Astrocyte of the spinal cord (primary cell): ENCODE measurements around the gene C1orf50.

Experiments
- DNase-seq: peaks from one replicate; pipeline ENCODE4 v3.0.0; 2011; ENCODE audit warnings: low read depth, low spot score
- H3K4me3 ChIP-seq: 2 replicates; pipeline ENCODE4 v1.5.1; 2011; ENCODE audit warnings: low read depth, mild to moderate bottlenecking, low read length, moderate library complexity
- in situ Hi-C: cut with HindIII; loops from 2 replicates; pipeline ENCODE4 v1.10.0; 2017; ENCODE audit warnings: low sequenced_read_pairs
- TF ChIP-seq, protein P1 (sequence below): IDR thresholded peaks from 2 replicates; pipeline ENCODE4 v1.5.1; 2012; ENCODE audit warnings: low read depth, mild to moderate bottlenecking, low read length, inconsistent platforms

C1orf50 gene

DNA sequence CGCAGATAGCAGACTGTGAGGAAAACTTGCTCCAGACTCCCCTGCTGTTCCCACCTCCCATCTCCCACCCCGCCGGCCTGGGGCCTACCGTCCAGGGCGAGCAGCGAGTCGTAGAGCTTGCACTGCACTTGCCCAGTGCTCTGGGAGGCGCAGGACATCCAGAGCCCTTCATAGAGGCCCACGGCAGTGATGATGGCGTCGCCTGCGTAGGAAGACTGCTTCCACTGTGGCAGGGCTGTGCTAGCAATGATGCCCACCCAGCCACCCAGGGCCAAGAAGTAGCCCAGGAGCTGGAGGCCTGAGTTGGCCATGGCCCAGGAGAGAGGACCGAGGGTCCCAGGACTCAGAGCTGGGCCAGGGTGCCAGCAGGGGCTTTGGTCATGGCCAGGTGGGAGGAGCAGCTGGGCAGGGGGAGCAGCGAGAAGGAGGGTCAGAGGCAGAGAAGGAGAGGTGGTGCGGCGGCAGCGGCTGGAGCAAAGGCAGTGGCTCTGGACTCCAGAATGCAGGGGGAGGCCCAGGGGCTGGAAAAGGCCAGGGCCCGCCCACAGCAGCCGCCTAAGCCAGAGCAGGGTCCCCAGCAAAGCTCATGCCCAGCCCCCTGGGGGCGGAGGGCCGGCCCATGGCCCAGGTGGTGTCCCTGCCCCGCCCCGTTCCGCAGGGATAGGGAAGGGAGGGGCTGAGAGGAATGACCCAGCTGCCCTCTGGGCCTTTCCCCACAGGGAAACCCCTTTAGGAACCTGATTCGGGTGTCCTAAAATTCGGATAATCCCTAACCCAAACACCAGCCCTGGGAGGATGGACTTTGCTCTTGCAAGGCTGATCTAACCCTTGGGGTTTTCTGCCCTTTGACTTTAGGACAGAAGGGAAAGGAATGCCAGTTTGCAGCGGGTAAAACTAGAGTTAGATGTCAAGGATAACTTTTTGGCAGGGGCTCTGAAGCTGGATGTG is 27.0 kb upstream of the C1orf50 start, which contains the start of gene CLDN19:
CLDN19 (minus strand) TSS at position 484 of the 948 bp plus-strand sequence; CDS start at position 311, 173 bp downstream.
- H3K4me3 ChIP-seq = no peak within 1 kb of the TSS
- in situ Hi-C loops = no loop called here
- no peak for DNase-seq
- TF ChIP-seq, protein P1, sequence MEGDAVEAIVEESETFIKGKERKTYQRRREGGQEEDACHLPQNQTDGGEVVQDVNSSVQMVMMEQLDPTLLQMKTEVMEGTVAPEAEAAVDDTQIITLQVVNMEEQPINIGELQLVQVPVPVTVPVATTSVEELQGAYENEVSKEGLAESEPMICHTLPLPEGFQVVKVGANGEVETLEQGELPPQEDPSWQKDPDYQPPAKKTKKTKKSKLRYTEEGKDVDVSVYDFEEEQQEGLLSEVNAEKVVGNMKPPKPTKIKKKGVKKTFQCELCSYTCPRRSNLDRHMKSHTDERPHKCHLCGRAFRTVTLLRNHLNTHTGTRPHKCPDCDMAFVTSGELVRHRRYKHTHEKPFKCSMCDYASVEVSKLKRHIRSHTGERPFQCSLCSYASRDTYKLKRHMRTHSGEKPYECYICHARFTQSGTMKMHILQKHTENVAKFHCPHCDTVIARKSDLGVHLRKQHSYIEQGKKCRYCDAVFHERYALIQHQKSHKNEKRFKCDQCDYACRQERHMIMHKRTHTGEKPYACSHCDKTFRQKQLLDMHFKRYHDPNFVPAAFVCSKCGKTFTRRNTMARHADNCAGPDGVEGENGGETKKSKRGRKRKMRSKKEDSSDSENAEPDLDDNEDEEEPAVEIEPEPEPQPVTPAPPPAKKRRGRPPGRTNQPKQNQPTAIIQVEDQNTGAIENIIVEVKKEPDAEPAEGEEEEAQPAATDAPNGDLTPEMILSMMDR = no peak

DNA sequence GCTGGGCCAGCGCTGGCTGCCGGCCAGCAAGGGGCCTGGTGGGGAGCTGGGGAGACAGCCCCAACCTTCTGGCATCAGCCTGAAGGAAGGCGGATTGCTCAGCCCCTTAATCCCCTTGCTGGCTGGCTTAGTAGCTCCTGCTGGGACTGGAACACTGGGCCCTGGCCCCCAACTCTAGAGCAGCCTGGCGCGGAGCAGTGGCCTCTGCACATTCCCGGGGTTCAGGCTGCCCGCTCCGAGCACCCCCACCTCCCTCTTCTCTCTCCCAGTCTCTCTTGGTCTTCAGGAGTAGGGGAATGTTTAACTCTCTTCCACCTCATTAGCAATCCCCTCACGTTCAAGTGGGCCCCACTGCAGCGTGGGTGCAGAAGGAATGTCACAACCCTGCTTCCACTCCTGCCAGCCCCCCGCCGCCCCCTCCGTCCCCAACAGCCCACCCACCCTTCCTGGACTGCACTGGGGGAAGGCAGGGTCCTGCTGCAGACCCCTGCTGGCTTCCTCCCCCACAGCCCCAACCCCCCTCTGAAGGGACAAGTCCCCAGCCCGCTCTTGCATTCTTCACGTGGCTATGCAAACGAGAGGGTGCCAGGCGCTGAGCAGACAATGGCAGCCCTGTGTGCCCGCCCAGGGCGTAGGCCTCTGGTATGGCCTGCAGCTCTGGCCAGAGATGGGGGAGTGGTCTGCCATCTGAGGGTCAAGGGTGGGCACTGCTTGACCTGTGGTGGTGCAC is 26.0 kb upstream of the C1orf50 start:
- in situ Hi-C loops = no loop called here
- TF ChIP-seq, protein P1 = no peak
- no peak for DNase-seq
- H3K4me3 ChIP-seq = no peak overlapping the region

DNA sequence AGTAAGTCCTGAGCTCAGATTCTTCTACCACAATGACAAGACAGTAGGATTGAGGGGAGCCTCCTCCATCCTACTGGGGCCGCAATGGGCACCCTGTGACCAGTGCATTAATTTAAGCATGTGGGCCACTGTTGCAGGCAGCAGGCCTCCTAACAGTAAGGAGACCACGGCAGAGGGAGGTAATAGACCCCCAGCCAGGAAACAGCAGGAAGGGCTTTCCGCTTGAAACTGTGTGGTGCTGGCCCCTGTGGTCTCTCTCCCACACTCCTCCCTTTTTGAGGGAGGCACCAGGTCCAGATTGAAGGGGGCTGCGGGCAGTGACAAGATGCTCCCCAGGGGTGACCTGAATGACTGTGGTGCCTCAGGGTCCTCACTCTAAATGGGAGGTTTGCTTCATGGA is 25.3 kb upstream of the C1orf50 start:
- no peak overlapping the region for H3K4me3 ChIP-seq
- TF ChIP-seq, protein P1 = no peak
- no peak for DNase-seq
- in situ Hi-C loops = no loop called here

DNA sequence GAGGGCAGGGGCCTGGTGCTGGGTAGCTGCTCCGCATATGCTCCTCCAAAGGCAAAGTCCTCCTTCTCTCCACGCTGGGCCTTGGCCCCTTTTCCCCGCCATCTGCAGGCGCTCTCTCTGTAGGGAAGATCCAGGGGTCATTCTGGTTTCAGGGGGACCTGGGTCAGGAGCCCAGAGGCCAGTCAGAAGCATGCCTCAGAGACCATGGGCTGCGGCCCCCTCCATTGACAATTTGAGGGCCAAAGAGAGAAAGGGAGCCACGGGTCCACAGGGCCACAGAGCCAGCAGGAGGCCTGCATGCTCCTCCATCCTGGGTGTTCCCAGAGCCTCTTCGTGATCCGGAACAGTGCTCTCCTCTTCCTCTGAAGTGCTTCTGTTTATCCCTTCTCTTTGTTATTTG is 24.9 kb upstream of the C1orf50 start:
- in situ Hi-C loops = no loop called here
- TF ChIP-seq, protein P1 = no peak
- no peak for DNase-seq
- no peak overlapping the region for H3K4me3 ChIP-seq

DNA sequence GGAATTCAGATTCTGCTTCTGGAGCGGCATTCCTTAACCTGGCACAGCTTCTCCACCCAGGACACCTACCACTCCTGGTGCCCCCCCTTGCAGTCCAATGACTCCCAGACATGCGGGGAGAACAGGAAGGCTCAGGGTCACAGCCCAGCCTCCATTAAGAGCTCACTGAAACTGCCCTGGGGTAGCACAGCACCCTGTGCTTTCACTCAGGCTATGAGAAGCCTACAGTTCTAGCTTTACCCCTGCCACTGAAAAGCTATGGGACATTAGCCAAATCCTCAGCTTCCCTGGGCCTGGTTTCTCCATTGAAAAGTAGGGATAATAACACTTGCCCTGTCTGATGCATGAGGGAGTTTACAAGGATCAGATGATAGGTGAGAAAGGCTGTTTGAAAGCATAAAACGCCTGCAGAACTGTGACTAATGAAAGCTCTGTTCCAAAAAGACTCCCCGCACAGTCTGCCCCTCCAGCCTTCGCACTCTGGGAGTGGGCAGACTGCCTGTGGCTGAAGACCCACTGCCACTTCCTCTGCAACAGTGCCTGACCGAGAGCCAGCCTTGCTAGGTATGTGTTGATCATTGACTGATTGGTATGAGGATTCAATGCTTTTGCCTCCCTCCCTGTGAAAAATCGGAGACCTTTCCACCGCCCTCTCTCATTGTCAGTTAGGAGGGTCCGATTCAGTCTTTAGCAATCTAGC is 24.3 kb upstream of the C1orf50 start:
- no peak for DNase-seq
- TF ChIP-seq, protein P1 = no peak
- no peak overlapping the region for H3K4me3 ChIP-seq
- in situ Hi-C loops = no loop called here
